ENCODE data around the gene C17orf50.
"Not testable (repeated sequence)": the region's sequence is repeated elsewhere in the genome, so short reads cannot be mapped to it uniquely, and the experiment has no call there.

Gene C17orf50

DNA sequence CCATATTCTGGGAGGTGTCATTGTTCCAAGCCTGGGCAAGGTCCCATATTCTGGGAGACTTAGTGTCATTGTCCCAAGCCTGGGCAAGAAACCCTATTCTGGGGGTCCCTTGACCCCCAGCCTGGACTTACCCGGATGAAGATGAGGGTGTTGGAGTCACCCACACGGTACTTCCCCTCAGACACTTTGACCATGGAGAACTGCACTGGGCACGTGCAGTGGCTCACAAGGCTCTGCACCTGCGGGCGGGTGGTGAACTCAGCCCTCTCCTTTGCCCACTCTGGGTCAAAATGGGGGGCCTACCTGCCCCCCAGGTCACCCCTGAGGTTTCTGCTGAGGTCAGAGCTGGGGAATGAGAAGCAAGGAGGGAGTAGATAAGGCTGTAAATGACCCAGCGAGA is 11.7 kb upstream of the C17orf50 start:
- TF ChIP-seq, protein P1, sequence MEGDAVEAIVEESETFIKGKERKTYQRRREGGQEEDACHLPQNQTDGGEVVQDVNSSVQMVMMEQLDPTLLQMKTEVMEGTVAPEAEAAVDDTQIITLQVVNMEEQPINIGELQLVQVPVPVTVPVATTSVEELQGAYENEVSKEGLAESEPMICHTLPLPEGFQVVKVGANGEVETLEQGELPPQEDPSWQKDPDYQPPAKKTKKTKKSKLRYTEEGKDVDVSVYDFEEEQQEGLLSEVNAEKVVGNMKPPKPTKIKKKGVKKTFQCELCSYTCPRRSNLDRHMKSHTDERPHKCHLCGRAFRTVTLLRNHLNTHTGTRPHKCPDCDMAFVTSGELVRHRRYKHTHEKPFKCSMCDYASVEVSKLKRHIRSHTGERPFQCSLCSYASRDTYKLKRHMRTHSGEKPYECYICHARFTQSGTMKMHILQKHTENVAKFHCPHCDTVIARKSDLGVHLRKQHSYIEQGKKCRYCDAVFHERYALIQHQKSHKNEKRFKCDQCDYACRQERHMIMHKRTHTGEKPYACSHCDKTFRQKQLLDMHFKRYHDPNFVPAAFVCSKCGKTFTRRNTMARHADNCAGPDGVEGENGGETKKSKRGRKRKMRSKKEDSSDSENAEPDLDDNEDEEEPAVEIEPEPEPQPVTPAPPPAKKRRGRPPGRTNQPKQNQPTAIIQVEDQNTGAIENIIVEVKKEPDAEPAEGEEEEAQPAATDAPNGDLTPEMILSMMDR (conservative IDR thresholded peaks at IDR 0.05): no peak
- H3K27ac ChIP-seq: peak overlapping the region; percentile 36; the same call in 1 of the 2 replicates

DNA sequence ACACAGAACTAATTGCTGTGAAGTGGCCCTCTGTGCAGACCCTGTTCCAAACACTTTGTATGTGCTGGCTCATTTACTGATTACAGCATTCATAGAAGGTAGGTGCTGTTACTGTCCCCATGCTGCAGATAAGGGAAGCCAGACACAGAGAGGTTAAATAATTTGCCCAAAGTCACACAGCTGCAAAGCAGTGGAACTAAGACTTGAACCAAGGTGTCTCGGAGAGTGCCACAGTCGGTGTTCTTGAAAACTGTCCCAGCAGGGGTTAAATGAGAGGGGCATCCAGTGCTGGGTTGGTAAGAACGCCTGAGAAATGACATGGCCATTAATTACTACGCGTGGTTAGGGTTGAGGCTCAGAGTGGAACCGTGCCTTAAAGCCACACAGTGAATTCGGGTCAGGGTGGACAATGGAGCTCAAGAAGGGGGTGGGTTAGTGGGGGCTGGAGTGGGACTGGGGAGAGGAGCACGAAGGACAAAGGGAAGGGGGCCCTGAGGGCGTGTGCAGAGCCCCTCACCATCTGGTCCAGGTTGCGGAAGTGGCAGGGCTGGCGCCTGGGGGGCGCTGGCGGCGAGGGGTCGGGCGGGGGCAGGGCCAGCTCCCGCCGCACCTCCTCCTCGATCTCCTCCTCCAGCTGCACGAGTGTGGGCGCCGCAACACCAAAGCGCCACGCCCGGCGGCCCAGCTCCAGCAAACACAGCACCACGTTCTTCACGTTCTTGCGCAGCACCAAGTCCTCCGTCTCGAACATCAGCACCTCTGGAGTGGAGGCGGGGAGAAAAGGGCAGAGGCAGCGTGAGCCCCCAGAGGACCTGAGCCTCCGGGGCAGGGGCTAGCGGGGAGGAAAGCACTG is 10.9 kb upstream of the C17orf50 start:
- H3K27ac ChIP-seq: no peak overlapping the region
- TF ChIP-seq, protein P1 (conservative IDR thresholded peaks at IDR 0.05): no peak

GRCh38 chr17:35750526-35751395 is 9.9 kb upstream of the C17orf50 start:
- H3K27ac ChIP-seq: no peak overlapping the region
- TF ChIP-seq, protein P1 (conservative IDR thresholded peaks at IDR 0.05): no peak

DNA sequence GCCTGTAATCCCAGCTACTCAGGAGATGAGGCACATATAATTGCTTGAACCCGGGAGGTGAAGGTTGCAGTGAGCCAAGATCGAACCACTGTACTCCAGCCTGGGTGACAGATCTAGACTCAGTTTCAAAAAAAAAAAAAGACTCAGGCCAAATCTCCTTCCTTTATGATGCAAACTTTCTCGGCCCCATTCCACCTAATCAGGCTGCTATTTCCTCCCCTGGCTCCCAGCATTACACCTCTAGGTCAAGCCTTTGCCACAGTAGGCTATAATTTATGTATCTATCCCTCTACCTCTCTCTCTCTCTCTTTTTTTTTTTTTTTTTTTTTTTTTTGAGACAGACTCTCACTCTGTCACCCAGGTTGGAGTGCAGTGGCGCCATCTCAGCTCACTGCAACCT is 9.1 kb upstream of the C17orf50 start:
- not testable (repeated sequence) for H3K27ac ChIP-seq

- peak overlapping the region; percentile 21; the same call in 1 of the 2 replicates for H3K27ac ChIP-seq
- TF ChIP-seq, protein P1 (conservative IDR thresholded peaks at IDR 0.05): no peak
Observed at GRCh38 chr17:35752471-35752870, 8.2 kb upstream of the C17orf50 start.

GRCh38 chr17:35752945-35753764 is 7.5 kb upstream of the C17orf50 start, which contains the start of gene GAS2L2:
TSS of gene GAS2L2 (minus strand) at chr17:35753239. CDS start at chr17:35752850, 389 bp downstream.
- TF ChIP-seq, protein P1 (conservative IDR thresholded peaks at IDR 0.05): no peak
- peak within 1 kb of the TSS; percentile 21; the same call in 1 of the 2 replicates for H3K27ac ChIP-seq

GRCh38 chr17:35757243-35757642 is 3.4 kb upstream of the C17orf50 start:
- no peak overlapping the region for H3K27ac ChIP-seq
- TF ChIP-seq, protein P1 (conservative IDR thresholded peaks at IDR 0.05): no peak
